IPS-11a (cell line): Measurements from ENCODE around the gene FAM204A.

Experiments used
- H3K4me3 ChIP-seq: one replicate; pipeline ENCODE4 v1.5.1; 2013; ENCODE audit warnings: low read depth, low read length, control low read depth

The FAM204A gene

DNA sequence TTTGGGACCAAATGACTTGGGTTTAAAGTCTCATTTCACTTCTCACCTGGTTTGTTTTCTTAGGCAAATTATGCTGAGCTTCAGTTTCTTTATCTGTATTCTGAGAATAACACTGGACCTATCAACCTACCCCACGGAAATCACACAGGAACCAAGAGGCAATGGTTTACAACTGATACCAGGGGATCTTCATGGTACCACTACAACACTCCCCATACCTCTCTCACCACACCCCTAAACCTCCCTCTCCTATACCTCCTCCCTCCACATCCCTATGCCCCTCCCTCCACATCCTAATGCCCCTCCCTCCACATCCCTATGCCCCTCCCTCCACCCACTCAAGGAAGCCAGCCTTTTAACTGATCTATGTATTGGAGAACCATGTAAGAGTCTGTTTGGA is 9.9 kb downstream of the FAM204A start:
- H3K4me3 ChIP-seq = no peak overlapping the region

DNA sequence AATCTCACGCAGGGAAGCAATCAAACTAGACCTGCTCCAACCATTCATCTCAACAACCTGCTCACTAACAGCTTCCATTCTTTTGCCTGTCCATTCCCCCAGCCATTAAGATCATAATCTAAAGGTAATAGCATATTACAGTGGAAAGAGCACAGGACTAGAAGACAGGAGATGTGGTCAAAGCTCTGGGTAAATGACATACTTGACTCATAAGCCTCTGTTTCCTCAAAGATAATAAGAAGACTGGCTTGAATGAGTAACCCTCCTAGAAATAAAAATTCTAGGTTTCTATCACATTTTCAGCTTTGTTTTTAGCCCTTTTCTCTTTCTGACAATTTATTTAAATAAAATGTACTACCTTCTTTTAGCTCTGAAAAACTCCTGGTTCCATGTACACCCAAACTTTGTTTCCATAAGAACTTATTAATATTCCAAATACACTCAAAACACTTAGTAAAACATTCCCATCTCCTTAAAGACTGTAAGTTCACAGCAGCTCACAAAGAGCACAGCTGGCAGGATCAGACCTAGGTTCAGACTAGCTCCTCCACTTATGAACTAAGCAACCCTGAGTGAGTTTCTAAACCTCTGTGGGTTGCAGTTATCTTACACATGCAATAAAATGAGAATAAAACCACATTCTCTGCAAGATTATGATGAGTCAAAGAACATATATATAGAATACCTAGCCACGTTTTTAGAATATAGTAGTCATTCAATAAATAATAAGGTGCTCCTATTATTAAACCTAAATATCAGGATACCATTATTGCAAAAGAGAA is 11.6 kb downstream of the FAM204A start:
- no peak overlapping the region for H3K4me3 ChIP-seq

DNA sequence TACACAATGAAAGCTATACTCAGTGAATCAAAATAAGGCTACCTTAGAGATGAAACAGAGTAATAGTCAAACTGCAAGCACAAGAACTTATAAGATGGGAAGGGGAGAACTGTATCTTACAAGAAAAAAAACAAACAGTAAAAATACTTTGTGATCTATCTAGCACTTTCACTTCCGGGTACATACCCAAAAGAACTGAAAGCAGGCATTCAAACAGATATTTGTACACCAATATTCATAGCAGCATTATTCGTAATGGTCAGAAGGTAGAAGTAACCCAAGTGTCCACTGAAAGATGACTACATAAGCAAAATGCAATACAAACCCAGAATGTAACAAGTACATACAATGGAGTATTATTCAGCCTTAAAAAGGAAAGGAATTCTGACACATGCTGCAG is 18.0 kb downstream of the FAM204A start:
- no peak overlapping the region for H3K4me3 ChIP-seq

DNA sequence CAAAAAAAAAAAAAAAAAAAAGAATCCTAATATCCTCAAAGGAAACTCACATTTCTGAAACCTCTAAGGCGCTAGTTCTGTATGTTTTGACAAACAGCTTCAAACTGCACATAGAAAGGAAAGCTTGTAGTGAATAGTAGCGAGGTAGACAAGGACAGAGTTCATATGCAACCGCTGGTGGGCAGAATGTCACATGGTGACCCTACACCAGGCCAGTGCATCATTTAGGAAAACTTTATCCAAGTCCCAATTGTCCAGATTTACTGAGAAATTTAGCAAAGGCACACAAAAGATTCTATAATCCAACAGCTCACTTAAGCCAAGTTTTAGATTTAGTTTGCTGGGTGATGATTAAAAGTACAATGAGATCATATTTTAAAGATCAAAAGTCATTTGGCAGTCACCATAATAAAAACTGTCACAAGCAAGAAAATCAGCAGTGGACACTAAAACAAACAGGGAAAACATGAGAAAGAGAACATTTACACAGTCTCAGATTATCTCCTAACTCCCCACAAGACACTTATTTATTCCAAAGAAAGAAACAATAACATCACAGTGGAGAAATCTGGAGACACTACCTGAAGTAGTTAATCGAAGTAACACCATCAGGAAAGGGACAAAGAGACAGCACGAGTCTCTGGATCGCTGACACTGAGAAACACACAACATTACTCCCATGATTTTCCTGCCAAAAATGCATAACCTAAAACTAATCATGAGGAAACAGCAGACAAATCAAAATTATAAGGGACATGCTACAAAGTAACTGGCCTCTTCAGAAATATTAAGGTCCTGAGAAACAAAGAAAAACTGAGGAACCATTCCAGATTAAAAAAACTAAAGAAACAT is 20.2 kb downstream of the FAM204A start:
- H3K4me3 ChIP-seq = no peak overlapping the region

DNA sequence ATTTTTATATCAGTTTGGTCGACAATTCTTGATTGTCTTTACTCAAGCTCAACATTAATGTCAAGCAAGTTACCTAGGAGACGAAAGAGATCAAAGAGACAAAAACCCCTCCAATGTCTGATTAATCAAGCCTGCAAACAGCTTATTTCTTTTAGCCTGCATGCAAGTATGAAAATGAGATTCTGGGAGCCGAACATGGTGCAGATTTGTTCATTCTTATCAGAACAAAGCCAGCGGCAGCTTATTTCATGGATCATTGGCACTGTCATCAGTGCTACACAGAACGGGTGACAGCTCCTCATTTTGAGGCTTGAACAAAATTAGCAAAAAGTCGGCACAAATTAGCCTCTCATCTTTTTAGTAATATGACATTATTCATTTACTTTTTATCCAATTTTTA is 26.5 kb downstream of the FAM204A start:
- H3K4me3 ChIP-seq = no peak overlapping the region

DNA sequence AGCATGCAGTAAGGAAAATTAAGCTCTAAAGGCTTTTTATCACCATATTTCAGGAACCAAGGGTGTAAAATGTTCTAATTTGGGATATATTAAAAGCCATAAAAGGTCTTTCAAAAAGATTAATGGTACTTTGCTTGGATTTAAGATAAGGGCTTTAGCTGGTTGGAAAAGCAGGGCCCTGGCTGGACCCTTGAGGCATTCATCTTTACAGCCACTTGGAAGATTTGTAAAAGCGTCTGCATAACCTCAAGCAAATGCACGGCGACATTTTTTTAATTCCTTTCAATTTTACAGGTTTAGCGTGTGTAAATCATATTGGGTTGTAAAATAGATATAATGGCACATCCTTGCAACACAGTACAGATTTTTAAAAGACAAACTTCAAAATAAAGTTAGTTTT is 27.2 kb downstream of the FAM204A start:
- no peak overlapping the region for H3K4me3 ChIP-seq

DNA sequence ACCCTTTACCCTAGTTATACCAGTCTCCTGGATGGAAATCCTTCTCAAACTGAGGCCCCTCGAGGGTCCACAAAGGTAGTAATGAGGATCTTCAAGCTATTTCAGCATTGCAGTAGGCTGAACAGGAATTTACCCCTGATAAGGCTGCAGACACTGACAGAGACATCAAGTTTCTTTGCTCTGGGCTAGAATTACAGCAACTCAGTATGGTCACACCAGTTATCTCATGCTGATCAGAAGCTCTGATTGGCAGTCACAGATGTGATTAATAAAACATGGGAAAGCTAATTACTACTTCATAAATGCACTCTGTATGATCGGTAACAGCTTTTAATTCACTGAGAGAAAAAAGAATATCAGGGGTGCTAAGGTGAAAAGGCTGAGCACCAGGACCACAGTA is 30.6 kb downstream of the FAM204A start:
- no peak overlapping the region for H3K4me3 ChIP-seq

DNA sequence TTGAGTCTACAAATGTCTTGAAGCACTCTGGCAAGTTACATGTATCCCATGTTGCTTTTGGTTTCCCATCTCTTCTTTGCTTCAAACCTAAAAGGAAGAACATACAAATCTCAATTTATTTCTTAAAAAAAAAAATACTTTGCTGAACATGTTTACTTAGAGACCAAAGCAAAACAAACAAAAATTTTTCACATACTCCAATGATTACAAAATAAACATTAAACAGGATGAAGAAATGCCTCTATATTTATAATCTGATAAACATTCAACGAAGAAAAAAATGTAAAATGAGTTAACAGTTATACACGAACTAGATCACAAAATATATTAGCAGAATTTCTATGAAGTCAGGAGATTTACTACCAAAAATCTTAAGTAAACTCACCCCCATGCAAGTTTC is 31.3 kb downstream of the FAM204A start:
- H3K4me3 ChIP-seq = no peak overlapping the region

DNA sequence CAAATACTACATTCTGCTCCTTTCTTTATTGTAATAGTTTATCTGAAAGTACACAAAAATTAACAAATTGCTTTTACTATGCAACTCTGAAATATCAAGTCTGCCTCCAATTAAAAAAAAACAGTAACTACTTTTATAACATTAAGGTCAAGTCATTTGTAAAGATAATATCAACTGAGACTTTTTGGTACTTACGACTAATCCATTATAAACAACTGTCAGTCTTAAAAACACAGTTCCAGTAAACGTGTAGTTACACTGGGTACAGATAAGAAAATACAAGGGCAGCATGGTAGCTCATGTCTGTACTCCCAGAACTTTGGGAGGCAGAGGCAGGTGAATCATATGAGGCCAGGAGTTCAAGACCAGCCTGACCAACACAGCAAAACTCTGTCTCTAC is 32.2 kb downstream of the FAM204A start:
- H3K4me3 ChIP-seq = no peak overlapping the region

DNA sequence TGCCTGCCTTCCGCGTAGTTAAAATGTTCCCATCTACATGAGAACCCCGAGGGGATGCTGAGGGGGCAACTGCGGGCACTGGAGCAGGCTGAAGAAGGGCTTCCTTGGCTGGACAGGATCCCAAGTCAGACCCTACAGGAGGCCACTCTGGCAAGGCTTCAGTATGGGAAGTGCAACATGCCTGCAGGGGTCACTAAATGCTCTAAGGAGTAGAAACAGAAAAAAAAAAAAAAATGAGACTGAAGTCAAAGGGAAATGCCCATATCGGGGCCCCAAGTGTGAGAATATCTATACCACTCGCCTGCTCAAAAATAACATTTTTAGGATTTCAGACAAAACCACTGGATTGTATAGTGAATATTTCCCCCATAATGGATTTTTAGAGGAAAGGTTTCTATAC is 33.5 kb downstream of the FAM204A start:
- no peak overlapping the region for H3K4me3 ChIP-seq

DNA sequence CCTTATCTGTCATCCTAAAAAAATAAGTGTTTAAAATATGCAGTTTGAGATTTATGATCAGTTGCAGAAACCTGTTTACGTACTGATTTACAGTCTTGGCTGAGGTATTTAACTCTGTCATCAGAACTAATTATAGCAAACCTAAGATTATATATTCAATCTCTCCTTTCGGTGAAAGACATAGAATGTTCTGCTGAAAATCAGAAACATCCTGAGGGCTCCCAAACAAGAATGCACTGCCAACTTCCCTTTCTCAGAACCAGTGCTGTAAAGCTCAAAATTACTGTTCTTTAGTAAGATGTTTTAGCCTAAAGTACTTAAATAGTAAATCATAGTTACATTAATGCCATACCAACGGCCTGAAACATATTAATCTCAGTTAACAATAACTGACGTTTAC is 34.3 kb downstream of the FAM204A start:
- H3K4me3 ChIP-seq = no peak overlapping the region

DNA sequence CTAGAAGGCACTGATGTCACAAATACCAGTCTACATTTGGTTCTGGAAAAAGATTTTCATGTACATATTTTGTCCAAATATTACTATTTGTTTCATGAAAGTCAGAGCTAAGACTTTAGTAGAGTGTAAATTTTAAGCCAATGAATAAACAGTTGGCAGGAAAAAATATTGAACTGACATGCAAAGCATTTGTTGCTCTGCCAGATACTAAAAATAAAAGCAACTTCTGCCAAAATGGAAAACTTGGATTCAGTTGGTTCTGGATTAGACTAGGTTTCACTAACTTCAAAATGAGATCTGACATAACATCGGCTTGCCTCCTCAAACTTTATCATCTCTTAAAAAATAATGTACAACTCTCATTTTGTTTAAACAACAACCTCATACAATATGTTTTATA is 34.9 kb downstream of the FAM204A start:
- H3K4me3 ChIP-seq = no peak overlapping the region

DNA sequence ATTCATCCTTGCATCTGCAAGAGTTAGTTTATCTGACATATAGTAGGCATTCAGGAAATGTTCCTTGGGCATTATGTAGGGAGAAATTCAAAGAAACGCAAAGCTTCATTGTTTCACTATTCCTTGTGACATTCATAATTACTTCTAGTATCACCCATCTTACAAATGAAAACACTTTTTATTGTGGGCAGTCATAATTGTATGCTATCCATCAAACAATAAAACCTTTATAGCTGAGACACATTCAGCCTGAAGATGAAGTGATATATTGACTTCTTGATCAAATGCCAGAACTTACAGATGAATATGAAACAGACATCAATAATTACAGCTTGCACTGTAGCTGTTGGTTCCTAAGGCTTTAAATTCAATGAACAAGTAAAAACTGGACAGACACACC is 36.4 kb downstream of the FAM204A start:
- H3K4me3 ChIP-seq = no peak overlapping the region

DNA sequence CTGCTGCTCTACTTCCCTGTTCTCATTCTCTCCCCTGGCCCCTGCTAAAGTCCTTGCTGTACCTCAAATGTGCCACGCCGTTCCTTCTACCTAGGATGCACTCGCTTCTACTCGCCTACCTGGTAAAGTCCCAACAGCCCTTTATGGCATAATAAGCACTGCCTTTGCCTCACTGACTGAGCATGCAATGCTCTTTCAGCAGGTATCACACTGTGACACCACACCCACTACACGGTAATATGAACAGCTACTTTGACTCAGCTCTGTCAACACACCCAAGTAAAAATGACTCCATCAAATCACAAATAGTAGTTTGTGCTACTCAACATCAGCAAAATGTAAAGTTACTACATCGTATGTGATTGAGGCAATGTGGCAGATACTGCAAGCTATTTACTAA is 37.6 kb downstream of the FAM204A start:
- no peak overlapping the region for H3K4me3 ChIP-seq

DNA sequence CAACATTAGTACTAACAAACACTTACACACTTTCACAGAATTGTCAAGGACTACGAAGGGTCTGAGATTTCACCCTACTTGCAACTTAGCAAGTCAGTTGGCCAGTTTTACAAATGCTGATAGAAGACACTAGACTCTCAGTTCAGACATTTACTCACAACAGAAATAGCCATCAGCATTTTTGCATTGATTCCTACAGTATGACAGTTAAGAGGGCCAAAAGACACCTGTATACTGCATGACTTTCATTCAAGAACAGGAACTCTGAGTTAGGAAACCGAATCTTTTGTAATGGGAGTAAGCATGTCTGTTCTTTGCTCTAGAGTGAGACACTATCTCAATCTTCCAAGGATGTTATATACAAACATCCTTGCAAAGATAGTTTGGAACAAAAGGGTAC is 40.9 kb downstream of the FAM204A start:
- no peak overlapping the region for H3K4me3 ChIP-seq

DNA sequence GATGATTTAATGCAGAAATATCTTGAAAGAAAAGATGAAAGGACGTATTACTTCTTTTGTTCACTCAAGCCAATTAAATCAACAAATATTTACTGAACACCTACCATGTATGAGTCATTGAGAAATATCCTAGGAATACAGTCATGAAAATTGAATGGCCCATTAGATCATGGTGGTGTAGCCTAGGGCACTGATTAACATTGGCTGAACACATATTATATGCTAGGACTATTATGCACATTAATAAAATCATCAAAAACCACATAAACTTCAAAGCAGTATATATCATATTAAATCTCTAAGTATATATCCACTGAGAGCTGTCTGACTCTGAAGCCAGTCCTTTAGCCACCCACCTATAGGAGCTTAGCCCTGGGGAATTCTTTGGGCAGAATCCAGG is 41.8 kb downstream of the FAM204A start:
- H3K4me3 ChIP-seq = no peak overlapping the region

DNA sequence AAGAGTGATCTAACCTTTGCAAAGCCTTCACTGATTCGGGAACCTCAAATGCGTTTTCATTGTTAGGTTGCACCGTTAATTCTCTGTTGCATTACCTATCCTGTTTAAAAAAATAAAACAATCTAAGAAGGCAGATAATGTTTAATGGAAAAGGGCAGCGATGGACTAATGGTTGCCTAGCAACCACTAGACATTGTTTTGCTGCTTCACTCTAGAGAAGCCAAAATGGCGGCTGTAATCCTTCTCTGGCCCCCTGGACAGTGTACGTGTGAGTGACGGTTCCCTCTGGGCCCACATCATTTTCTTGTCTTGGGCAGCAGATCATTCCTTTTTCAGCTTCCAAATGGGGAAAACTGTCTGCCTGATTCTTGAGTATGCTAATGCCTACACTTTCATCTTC is 43.3 kb downstream of the FAM204A start:
- no peak overlapping the region for H3K4me3 ChIP-seq

DNA sequence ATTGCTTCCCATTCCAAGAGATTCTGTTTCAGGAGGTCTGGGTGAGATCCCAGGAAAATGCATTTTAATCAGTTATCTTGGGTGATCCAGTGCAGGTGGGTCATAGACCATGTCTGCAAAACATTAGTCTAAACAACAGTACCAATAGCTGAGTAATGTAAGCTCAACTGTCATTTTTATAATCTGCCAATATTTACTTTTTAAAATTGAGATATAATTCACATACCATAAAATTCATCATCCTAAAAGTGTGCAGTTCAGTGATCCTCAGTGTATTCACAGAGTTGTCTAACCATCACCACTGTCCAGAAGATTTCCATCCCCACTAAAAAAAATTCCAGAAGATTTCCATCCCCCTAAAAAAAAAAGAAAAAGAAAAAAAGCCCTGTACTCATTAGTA is 51.0 kb downstream of the FAM204A start:
- H3K4me3 ChIP-seq = no peak overlapping the region

DNA sequence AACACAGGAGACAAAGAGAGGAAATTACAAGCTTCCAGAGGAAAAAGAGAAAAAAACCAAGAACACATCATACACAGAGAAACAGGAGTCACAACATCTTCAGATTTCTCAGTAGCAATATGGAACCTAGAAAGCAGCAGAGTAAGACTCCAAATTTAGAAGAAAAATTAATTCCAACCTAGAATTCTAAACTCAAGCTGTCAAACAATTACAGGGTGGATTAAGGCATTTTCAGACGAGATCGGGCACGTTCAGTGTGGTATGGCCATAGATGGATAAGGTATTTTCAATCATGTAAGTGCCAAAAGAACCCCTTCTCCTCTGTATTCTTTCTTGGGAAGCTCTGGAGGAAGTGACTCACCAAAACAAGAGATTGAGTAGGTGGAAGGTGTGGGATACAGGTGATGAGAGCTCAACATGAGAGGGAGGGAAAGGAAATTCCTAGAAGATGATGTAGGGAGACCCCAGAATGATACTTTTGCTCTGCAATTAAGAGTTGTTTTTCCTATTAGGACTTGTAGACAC is 51.6 kb downstream of the FAM204A start:
- H3K4me3 ChIP-seq = no peak overlapping the region

DNA sequence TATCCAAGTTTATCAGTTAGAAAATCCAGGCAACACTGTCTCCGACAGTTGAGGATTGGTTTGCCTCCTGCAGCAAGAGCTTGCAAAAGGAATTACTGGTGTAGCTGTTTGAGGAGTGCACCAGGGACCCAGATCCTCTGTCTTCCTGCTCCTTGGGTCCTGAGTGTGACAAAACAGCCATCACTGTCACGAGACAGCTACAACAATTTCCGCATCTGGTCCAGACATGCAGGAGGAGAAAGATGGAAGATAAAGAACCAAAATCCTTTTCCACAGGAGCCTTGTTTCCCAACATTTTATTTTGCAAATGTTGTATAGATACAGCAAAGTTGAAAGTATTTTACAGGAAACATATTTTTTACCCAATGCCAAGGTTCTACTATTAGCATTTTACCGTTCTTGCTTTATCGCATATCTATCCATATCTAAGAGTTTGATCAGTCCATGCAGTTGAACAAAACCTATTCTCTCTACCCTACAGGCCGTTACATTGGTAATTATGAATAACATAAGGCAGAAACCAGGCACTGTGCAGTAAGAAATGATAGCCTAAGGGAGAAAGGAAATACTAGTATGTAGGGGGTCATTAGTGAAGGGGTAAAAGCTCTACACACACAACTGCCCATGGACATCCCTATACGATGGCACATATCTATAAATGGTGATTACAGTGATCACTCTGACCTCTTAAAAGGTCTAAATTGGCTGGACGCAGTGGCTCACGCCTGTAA is 54.9 kb downstream of the FAM204A start:
- H3K4me3 ChIP-seq = no peak overlapping the region

DNA sequence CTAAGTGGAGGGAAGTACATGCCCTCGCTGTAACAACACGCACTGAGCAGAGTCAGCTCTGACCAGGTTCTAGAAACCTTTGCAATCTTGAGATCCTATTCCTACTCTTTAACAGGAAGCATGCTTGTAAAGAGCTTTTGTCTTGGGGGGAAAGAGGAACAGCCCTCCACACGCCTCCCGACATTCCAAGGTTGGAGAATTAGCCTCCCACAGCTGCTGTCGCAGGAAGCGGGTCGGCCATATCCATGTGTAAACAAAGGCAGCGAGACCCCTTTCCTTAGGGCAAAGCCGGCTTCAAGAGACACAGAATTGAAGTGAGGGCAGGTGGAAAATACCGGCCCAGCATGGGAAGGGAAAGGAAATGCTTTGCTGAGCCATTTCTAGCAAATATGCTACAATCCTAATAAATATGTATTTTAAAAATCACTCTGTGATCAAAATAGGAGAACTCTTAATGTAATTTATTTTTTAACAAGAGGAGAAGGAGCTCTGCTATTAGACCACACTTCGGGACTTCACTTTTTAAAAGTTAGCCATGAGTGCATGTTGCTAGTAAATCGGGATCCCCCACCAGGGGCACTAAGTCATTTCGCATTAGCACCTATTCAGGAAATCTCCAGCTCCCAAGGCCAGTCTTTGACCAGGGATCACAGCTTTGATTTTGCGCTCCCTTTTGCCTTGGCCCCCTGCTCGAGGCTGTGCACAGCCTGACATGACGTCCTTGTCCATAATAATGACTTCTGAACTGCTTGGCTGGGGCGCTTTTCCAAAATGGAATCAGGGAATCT is 55.9 kb downstream of the FAM204A start:
- H3K4me3 ChIP-seq = no peak overlapping the region
